Neural progenitor cell (in vitro differentiated cells): ENCODE measurements around the gene CALU. TPM values are rescaled to one million over a fixed set of nuclear protein-coding genes. Genes with fewer than 3 reads are reported as not detected.

Experiments
- DNase-seq: peaks from one replicate; pipeline ENCODE4 v3.0.0-alpha.2; 2016; ENCODE audit warnings: low spot score
- H2AFZ ChIP-seq: fragments of 200-600 bp; sonication (generic); replicated peaks from 2 replicates; pipeline ENCODE4 v1.6.1; 2016; ENCODE audit warnings: antibody characterized with exemption
- H3F3A ChIP-seq: fragments of 200-600 bp; sonication (generic); 2 replicates; pipeline ENCODE4 v1.6.1; 2016; ENCODE audit warnings: antibody characterized with exemption, low read depth
- H3K27ac ChIP-seq: fragments of 200-600 bp; sonication (generic); 2 replicates; pipeline ENCODE4 v1.5.1; 2016; ENCODE audit warnings: mild to moderate bottlenecking
- H3K27me3 ChIP-seq: fragments of 200-600 bp; sonication (generic); 2 replicates; pipeline ENCODE4 v1.6.1; 2016; ENCODE audit warnings: mild to moderate bottlenecking, moderate library complexity
- H3K36me3 ChIP-seq: fragments of 200-600 bp; sonication (generic); 2 replicates; pipeline ENCODE4 v1.5.1; 2016
- H3K4me1 ChIP-seq: fragments of 200-600 bp; sonication (generic); 2 replicates; pipeline ENCODE4 v1.6.1; 2016; ENCODE audit warnings: mixed run types
- H3K4me2 ChIP-seq: fragments of 200-600 bp; sonication (generic); 2 replicates; pipeline ENCODE4 v1.6.1; 2016
- H3K4me3 ChIP-seq: fragments of 200-600 bp; sonication (generic); 2 replicates; pipeline ENCODE4 v1.5.1; 2016
- H3K79me2 ChIP-seq: fragments of 200-600 bp; sonication (generic); 2 replicates; pipeline ENCODE4 v1.6.1; 2016; ENCODE audit warnings: low read depth
- H3K9ac ChIP-seq: fragments of 200-600 bp; sonication (generic); 2 replicates; pipeline ENCODE4 v1.6.1; 2016
- H3K9me3 ChIP-seq: fragments of 200-600 bp; sonication (generic); 2 replicates; pipeline ENCODE4 v1.5.1; 2016; ENCODE audit warnings: low read depth
- H4K20me1 ChIP-seq: fragments of 200-600 bp; sonication (generic); 2 replicates; pipeline ENCODE4 v1.6.1; 2016; ENCODE audit warnings: low read depth
- H3K27ac Mint-ChIP-seq: 3 replicates; pipeline ENCODE4 v1.8.0; 2021; ENCODE audit warnings: mixed read lengths
- H3K27me3 Mint-ChIP-seq: 2 replicates; pipeline ENCODE4 v1.8.0; 2022; ENCODE audit warnings: low read depth, mild to moderate bottlenecking, inconsistent platforms, moderate library complexity, mixed read lengths; ENCODE audit not compliant: insufficient read depth
- H3K36me3 Mint-ChIP-seq: 3 replicates; pipeline ENCODE4 v1.8.0; 2021; ENCODE audit warnings: mixed read lengths
- H3K4me1 Mint-ChIP-seq: 3 replicates; pipeline ENCODE4 v1.8.0; 2021; ENCODE audit warnings: mixed read lengths
- H3K4me3 Mint-ChIP-seq: 3 replicates; pipeline ENCODE4 v1.8.0; 2021; ENCODE audit warnings: mild to moderate bottlenecking, moderate library complexity, mixed read lengths
- H3K9me3 Mint-ChIP-seq: 3 replicates; pipeline ENCODE4 v1.8.0; 2020; ENCODE audit warnings: mixed read lengths
- CTCF ChIP-seq: fragments of 200-600 bp; sonication (generic); IDR thresholded peaks from 2 replicates; pipeline ENCODE4 v1.5.1; 2017; ENCODE audit warnings: antibody characterized with exemption, mild to moderate bottlenecking
- EZH2 ChIP-seq: fragments of 200-600 bp; sonication (generic); IDR thresholded peaks from 2 replicates; pipeline ENCODE4 v1.6.1; 2017; ENCODE audit warnings: antibody characterized with exemption, mild to moderate bottlenecking, moderate library complexity
- EZH2phosphoT487 ChIP-seq: fragments of 200-600 bp; sonication (generic); IDR thresholded peaks from 2 replicates; pipeline ENCODE4 v1.6.1; 2017; ENCODE audit warnings: antibody characterized with exemption
- total RNA-seq: library from RNA; depleted of rRNA; stranded (reverse); fragments of >200 nt; gene quantifications from 2 replicates; pipeline ENCODE4 v1.2.3, GENCODE V29; 2015; ENCODE audit warnings: low replicate concordance

CALU gene
- total RNA-seq, 1 donor from 2014 or later: 234 TPM

- no peak for TF ChIP-seq EZH2phosphoT487
- no peak for TF ChIP-seq CTCF
- TF ChIP-seq EZH2: no peak
- Histone ChIP-seq H3K79me2 (no peaks in the 10 kb centered on the region), H3K4me2 (no peak overlapping the region), H3F3A (peaks cover 25% of the 10 kb centered on the region), H3K36me3 (no peaks in the 10 kb centered on the region), H3K9ac (no peak overlapping the region), H3K9me3 (no peaks in the 10 kb centered on the region), H3K27ac (no peak overlapping the region), H2AFZ (no peak overlapping the region), H3K4me3 (no peak overlapping the region), H3K4me1 (peaks cover 21% of the 10 kb centered on the region), H4K20me1 (peaks cover 17% of the 10 kb centered on the region), H3K27me3 (no peaks in the 10 kb centered on the region)
- no peaks in the 10 kb centered on the region for H3K9me3 Mint-ChIP-seq
- no peak overlapping the region for H3K4me3 Mint-ChIP-seq
- no peak overlapping the region for H3K27ac Mint-ChIP-seq
- no peak for DNase-seq
- H3K36me3 Mint-ChIP-seq: peaks cover 21% of the 10 kb centered on the region
- H3K27me3 Mint-ChIP-seq: no peaks in the 10 kb centered on the region
- no peaks in the 10 kb centered on the region for H3K4me1 Mint-ChIP-seq
Observed at GRCh38 chr7:128810997-128811396, 71.8 kb downstream of the CALU start.

- H3K9ac ChIP-seq: no peak overlapping the region
- H3K79me2 ChIP-seq: no peaks in the 10 kb centered on the region
- H3K9me3 ChIP-seq: no peaks in the 10 kb centered on the region
- H3K27me3 ChIP-seq: no peaks in the 10 kb centered on the region
- no peaks in the 10 kb centered on the region for H3K36me3 ChIP-seq
- H3K4me2 ChIP-seq: peak overlapping the region; percentile 2
- Mint-ChIP-seq H3K27me3 (no peaks in the 10 kb centered on the region), H3K36me3 (peaks cover 14% of the 10 kb centered on the region), H3K4me1 (no peaks in the 10 kb centered on the region), H3K9me3 (no peaks in the 10 kb centered on the region), H3K27ac (no peak overlapping the region), H3K4me3 (no peak overlapping the region)
- TF ChIP-seq EZH2: no peak
- no peak for TF ChIP-seq EZH2phosphoT487
- TF ChIP-seq CTCF: no peak
- no peak overlapping the region for H2AFZ ChIP-seq
- DNase-seq: no peak
- H3F3A ChIP-seq: peaks cover 25% of the 10 kb centered on the region
- peaks cover 17% of the 10 kb centered on the region for H4K20me1 ChIP-seq
- peak overlapping the region; percentile 21 for H3K27ac ChIP-seq
- peaks cover 27% of the 10 kb centered on the region for H3K4me1 ChIP-seq
- no peak overlapping the region for H3K4me3 ChIP-seq
Observed at GRCh38 chr7:128811631-128812430, 72.7 kb downstream of the CALU start.

GRCh38 chr7:128812514-128813168 is 73.5 kb downstream of the CALU start:
- H3K4me3 Mint-ChIP-seq: no peak overlapping the region
- no peak overlapping the region for H3K27ac ChIP-seq
- H3K79me2 ChIP-seq: no peaks in the 10 kb centered on the region
- peaks cover 17% of the 10 kb centered on the region for H4K20me1 ChIP-seq
- no peak overlapping the region for H3K27ac Mint-ChIP-seq
- H3K27me3 ChIP-seq: no peaks in the 10 kb centered on the region
- no peaks in the 10 kb centered on the region for H3K27me3 Mint-ChIP-seq
- H3K4me3 ChIP-seq: no peak overlapping the region
- peaks cover 25% of the 10 kb centered on the region for H3F3A ChIP-seq
- H2AFZ ChIP-seq: no peak overlapping the region
- no peaks in the 10 kb centered on the region for H3K9me3 Mint-ChIP-seq
- no peak overlapping the region for H3K9ac ChIP-seq
- peak overlapping the region; percentile 2 for H3K4me2 ChIP-seq
- H3K4me1 ChIP-seq: peaks cover 27% of the 10 kb centered on the region
- TF ChIP-seq EZH2phosphoT487 (no peak), EZH2 (no peak), CTCF (no peak)
- H3K4me1 Mint-ChIP-seq: no peaks in the 10 kb centered on the region
- H3K36me3 ChIP-seq: no peaks in the 10 kb centered on the region
- no peaks in the 10 kb centered on the region for H3K9me3 ChIP-seq
- DNase-seq: peak; percentile 36
- H3K36me3 Mint-ChIP-seq: peaks cover 14% of the 10 kb centered on the region
